ENCODE results near the gene RNF130. TPM values are rescaled to one million over a fixed set of nuclear protein-coding genes. Genes with fewer than 3 reads are reported as not detected.

Gene RNF130
- total and polyA plus RNA-seq, 2 donors (not counting 1 experiment from before 2014, with no cell fraction given): 14.7 to 32.4 TPM

DNA sequence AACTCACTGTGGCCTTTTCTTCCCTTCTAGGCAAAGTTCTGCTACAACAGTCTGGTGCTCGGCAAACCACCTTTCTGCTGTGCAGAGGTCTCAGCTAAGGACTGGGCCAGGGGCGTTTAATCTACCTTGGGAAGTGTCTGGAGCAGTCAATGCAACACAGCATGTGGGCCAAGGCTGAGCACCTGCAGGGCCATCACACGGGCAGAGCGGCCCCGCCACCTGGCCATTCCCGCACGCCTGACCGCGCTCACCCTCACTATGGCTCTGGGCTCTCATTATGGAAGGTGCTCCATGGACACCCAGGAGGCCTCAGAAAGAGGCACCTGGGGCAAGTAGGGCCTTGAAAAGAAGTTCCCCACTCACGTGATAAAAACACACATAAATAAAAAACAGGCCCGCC, 98.2 kb downstream of the RNF130 start:
- no peaks in the 10 kb centered on the region for H3K4me1 ChIP-seq (ENCODE audit: control insufficient read depth, extremely low read depth, insufficient read depth, low read length)
- no peak overlapping the region for H3K4me3 ChIP-seq (replicated peaks in 1 of 4; ENCODE audit: control extremely low read depth in 1 of 4, insufficient read depth in 1 of 4, low read depth in 3 of 4, low read length in 4 of 4)
- no peaks in the 10 kb centered on the region for H3K79me2 ChIP-seq (ENCODE audit: control insufficient read depth, insufficient read depth, low read length)
- no peak for TF ChIP-seq EZH2 (IDR thresholded peaks at IDR 0.05; ENCODE audit: low read length, missing control alignments)
- TF ChIP-seq, protein P1, sequence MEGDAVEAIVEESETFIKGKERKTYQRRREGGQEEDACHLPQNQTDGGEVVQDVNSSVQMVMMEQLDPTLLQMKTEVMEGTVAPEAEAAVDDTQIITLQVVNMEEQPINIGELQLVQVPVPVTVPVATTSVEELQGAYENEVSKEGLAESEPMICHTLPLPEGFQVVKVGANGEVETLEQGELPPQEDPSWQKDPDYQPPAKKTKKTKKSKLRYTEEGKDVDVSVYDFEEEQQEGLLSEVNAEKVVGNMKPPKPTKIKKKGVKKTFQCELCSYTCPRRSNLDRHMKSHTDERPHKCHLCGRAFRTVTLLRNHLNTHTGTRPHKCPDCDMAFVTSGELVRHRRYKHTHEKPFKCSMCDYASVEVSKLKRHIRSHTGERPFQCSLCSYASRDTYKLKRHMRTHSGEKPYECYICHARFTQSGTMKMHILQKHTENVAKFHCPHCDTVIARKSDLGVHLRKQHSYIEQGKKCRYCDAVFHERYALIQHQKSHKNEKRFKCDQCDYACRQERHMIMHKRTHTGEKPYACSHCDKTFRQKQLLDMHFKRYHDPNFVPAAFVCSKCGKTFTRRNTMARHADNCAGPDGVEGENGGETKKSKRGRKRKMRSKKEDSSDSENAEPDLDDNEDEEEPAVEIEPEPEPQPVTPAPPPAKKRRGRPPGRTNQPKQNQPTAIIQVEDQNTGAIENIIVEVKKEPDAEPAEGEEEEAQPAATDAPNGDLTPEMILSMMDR (conservative IDR thresholded peaks at IDR 0.05 in 1 of 2, IDR thresholded peaks at IDR 0.05 in 1 of 2; ENCODE audit: low read depth in 1 of 2, low read length in 2 of 2): no peak
- H3K36me3 ChIP-seq (ENCODE audit: control insufficient read depth, insufficient read depth, low read length): no peaks in the 10 kb centered on the region
- H4K20me1 ChIP-seq (ENCODE audit: control insufficient read depth, extremely low read depth, insufficient read depth, low read length): no peaks in the 10 kb centered on the region
- no peak overlapping the region for H3K27ac ChIP-seq (ENCODE audit: insufficient read depth, low read length)
- no peaks in the 10 kb centered on the region for H3K9me3 ChIP-seq (ENCODE audit: control insufficient read depth, insufficient read depth, low read depth, low read length)
- H3K9ac ChIP-seq (ENCODE audit: insufficient read depth, low read length): no peak overlapping the region
- no peak overlapping the region for H3K4me2 ChIP-seq (ENCODE audit: extremely low read depth, insufficient read depth, low read length)
- no peak overlapping the region for H2AFZ ChIP-seq (ENCODE audit: low read length)
- no peaks in the 10 kb centered on the region for H3K27me3 ChIP-seq (ENCODE audit: control insufficient read depth, insufficient read depth, low read length)
- no peak for DNase-seq (ENCODE audit: low read depth in 2 of 2)

DNA sequence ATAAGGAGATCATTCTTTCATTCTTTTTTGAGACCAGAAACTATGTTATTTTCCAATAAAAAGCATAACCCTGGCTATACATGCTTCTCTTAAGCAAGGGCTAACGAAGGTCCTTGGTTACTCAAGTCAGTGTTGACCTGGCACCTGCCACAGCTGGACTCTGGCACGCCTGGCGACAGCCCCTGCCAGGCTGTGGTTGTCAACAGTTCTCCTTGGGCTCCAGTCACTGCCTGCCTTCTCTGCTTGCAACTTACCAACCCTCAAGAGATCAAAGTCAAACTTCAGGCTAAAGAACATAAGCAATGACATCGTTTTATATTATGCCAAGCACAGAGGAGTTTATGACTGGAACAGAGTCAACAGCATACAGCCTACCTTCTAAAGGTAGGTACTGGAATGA, 102.4 kb downstream of the RNF130 start:
- no peak for DNase-seq (ENCODE audit: low read depth in 2 of 2)
- Histone ChIP-seq H3K36me3 (ENCODE audit: control insufficient read depth, insufficient read depth, low read length) (no peaks in the 10 kb centered on the region), H3K27me3 (ENCODE audit: control insufficient read depth, insufficient read depth, low read length) (no peaks in the 10 kb centered on the region), H3K9me3 (ENCODE audit: control insufficient read depth, insufficient read depth, low read depth, low read length) (no peaks in the 10 kb centered on the region), H3K27ac (ENCODE audit: insufficient read depth, low read length) (no peak overlapping the region), H3K4me2 (ENCODE audit: extremely low read depth, insufficient read depth, low read length) (no peak overlapping the region), H3K4me1 (ENCODE audit: control insufficient read depth, extremely low read depth, insufficient read depth, low read length) (no peaks in the 10 kb centered on the region), H4K20me1 (ENCODE audit: control insufficient read depth, extremely low read depth, insufficient read depth, low read length) (no peaks in the 10 kb centered on the region), H2AFZ (ENCODE audit: low read length) (no peak overlapping the region), H3K4me3 (replicated peaks in 1 of 4; ENCODE audit: control extremely low read depth in 1 of 4, insufficient read depth in 1 of 4, low read depth in 3 of 4, low read length in 4 of 4) (no peak overlapping the region), H3K9ac (ENCODE audit: insufficient read depth, low read length) (no peak overlapping the region), H3K79me2 (ENCODE audit: control insufficient read depth, insufficient read depth, low read length) (no peaks in the 10 kb centered on the region)
- no peak for TF ChIP-seq EZH2 (IDR thresholded peaks at IDR 0.05; ENCODE audit: low read length, missing control alignments)
- TF ChIP-seq, protein P1 (conservative IDR thresholded peaks at IDR 0.05 in 1 of 2, IDR thresholded peaks at IDR 0.05 in 1 of 2; ENCODE audit: low read depth in 1 of 2, low read length in 2 of 2): no peak

DNA sequence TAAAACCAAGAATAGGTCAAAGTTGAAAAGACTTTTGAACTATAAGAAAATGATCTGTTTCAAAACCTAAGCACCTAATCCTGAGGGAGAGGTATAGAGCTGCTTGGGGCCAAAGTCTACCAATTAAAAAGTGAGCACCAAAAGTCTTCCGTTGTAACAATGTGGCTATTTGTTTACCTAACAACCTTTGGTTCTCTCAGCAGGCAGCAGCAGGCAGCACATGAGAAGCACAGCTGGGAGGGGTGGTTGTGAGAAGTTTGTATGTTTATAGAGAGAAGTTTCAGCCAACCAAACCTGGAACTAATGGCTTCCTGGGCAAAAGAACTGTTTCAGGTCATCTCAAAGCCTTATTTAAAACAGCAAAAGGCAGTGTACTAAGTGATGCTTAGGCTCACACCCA, 104.1 kb downstream of the RNF130 start:
- Histone ChIP-seq H3K9me3 (ENCODE audit: control insufficient read depth, insufficient read depth, low read depth, low read length) (no peaks in the 10 kb centered on the region), H3K27me3 (ENCODE audit: control insufficient read depth, insufficient read depth, low read length) (no peaks in the 10 kb centered on the region), H3K79me2 (ENCODE audit: control insufficient read depth, insufficient read depth, low read length) (no peaks in the 10 kb centered on the region), H3K9ac (ENCODE audit: insufficient read depth, low read length) (no peak overlapping the region), H2AFZ (ENCODE audit: low read length) (no peak overlapping the region), H3K4me2 (ENCODE audit: extremely low read depth, insufficient read depth, low read length) (no peak overlapping the region), H3K27ac (ENCODE audit: insufficient read depth, low read length) (no peak overlapping the region), H3K4me3 (replicated peaks in 1 of 4; ENCODE audit: control extremely low read depth in 1 of 4, insufficient read depth in 1 of 4, low read depth in 3 of 4, low read length in 4 of 4) (no peak overlapping the region), H4K20me1 (ENCODE audit: control insufficient read depth, extremely low read depth, insufficient read depth, low read length) (no peaks in the 10 kb centered on the region), H3K4me1 (ENCODE audit: control insufficient read depth, extremely low read depth, insufficient read depth, low read length) (no peaks in the 10 kb centered on the region), H3K36me3 (ENCODE audit: control insufficient read depth, insufficient read depth, low read length) (peaks cover 2% of the 10 kb centered on the region)
- no peak for DNase-seq (ENCODE audit: low read depth in 2 of 2)
- TF ChIP-seq, protein P1 (conservative IDR thresholded peaks at IDR 0.05 in 1 of 2, IDR thresholded peaks at IDR 0.05 in 1 of 2; ENCODE audit: low read depth in 1 of 2, low read length in 2 of 2): no peak
- no peak for TF ChIP-seq EZH2 (IDR thresholded peaks at IDR 0.05; ENCODE audit: low read length, missing control alignments)

Measured in fibroblast of lung (primary cell).